Endothelial cell of umbilical vein (primary cell): ENCODE results near the gene TMEM161A.

Experiments
- FOS ChIP-seq: IDR thresholded peaks from 2 replicates; pipeline ENCODE4 v1.6.1; 2011; ENCODE audit warnings: mild to moderate bottlenecking, low read length, moderate library complexity, borderline replicate concordance; ENCODE audit not compliant: insufficient read depth
- GATA2 ChIP-seq: IDR thresholded peaks from 2 replicates; pipeline ENCODE4 v1.7.0; 2011; ENCODE audit warnings: low read depth, mild to moderate bottlenecking, moderate library complexity, mixed read lengths, low read length; ENCODE audit not compliant: insufficient read length, insufficient read depth
- MYC ChIP-seq: IDR thresholded peaks from one replicate; pipeline ENCODE4 v1.6.1; 2011; ENCODE audit warnings: mild to moderate bottlenecking, low read depth, low read length
- POLR2A ChIP-seq: IDR thresholded peaks from 2 replicates; pipeline ENCODE4 v1.6.1; 2012; ENCODE audit warnings: low read depth, mild to moderate bottlenecking, control low read depth, low read length
- POLR2AphosphoS5 ChIP-seq: IDR thresholded peaks from 2 replicates; pipeline ENCODE4 v1.6.1; 2012; ENCODE audit warnings: low read depth, mild to moderate bottlenecking, control low read depth, low read length, moderate library complexity; ENCODE audit not compliant: insufficient read depth
- TF ChIP-seq, protein P1 (sequence below), 2 donors: IDR thresholded peaks; 1 replicate in 1 of 2; 2 replicates in 1 of 2; pipeline ENCODE4 v1.5.1; 2011; ENCODE audit warnings: low read length in 2 of 2, mild to moderate bottlenecking in 2 of 2, moderate library complexity in 2 of 2, control low read depth in 1 of 2, inconsistent platforms in 1 of 2, low read depth in 1 of 2; ENCODE audit not compliant: insufficient read depth in 1 of 2; ENCODE audit errors: extremely low read depth in 1 of 2
- TF ChIP-seq, protein P2 (sequence below): IDR thresholded peaks from 2 replicates; pipeline ENCODE4 v1.6.1; 2011; ENCODE audit not compliant: insufficient read depth, insufficient read length

DNA sequence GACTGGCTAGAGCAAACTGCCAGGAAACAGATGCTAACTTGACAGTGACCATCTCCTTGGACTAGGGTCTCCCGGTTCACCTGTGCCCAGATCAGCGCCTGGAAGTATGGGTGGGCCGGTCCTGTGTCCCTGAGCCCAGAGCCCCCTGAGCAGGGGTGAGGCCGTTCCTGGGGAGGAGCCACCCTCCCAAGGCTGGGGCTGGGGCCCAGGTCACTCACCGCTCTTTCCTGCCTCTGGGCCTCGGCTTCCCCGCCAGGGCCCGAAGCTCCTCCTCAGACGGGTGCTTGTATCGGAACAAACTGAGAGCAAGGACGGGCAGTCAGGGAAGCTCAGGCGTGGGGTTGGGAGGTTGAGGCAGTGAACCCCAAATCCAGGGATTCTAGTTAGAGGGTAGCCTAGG is 5.4 kb downstream of the TMEM161A start:
- TF ChIP-seq, protein P1, sequence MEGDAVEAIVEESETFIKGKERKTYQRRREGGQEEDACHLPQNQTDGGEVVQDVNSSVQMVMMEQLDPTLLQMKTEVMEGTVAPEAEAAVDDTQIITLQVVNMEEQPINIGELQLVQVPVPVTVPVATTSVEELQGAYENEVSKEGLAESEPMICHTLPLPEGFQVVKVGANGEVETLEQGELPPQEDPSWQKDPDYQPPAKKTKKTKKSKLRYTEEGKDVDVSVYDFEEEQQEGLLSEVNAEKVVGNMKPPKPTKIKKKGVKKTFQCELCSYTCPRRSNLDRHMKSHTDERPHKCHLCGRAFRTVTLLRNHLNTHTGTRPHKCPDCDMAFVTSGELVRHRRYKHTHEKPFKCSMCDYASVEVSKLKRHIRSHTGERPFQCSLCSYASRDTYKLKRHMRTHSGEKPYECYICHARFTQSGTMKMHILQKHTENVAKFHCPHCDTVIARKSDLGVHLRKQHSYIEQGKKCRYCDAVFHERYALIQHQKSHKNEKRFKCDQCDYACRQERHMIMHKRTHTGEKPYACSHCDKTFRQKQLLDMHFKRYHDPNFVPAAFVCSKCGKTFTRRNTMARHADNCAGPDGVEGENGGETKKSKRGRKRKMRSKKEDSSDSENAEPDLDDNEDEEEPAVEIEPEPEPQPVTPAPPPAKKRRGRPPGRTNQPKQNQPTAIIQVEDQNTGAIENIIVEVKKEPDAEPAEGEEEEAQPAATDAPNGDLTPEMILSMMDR (IDR thresholded peaks at IDR 0.05; ENCODE audit: extremely low read depth in 1 of 2, insufficient read depth in 1 of 2, low read depth in 1 of 2, low read length in 2 of 2) = no peak
- TF ChIP-seq POLR2A = no peak
- no peak for TF ChIP-seq POLR2AphosphoS5
- TF ChIP-seq, protein P2, sequence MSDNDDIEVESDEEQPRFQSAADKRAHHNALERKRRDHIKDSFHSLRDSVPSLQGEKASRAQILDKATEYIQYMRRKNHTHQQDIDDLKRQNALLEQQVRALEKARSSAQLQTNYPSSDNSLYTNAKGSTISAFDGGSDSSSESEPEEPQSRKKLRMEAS = no peak
- TF ChIP-seq GATA2 = no peak
- no peak for TF ChIP-seq MYC
- no peak for TF ChIP-seq FOS
